ENCODE data around the gene SZT2.
A peak's percentile ranks its signal among the peaks of the same experiment; 100 is the strongest.

SZT2 gene

GRCh38 chr1:43360616-43361015 lies 29.1 kb upstream of the SZT2 start:
- H3K4me3 ChIP-seq (ENCODE audit: low read depth, low read length) = peak overlapping the region; percentile 88
- DNase-seq (ENCODE audit: low read depth) = no peak
- TF ChIP-seq CTCF (IDR thresholded peaks at IDR 0.05; ENCODE audit: low read depth, low read length, missing control alignments) = no peak

GRCh38 chr1:43363283-43363934 lies 26.3 kb upstream of the SZT2 start:
- H3K4me3 ChIP-seq (ENCODE audit: low read depth, low read length) = no peak overlapping the region
- no peak for DNase-seq (ENCODE audit: low read depth)
- TF ChIP-seq CTCF (IDR thresholded peaks at IDR 0.05; ENCODE audit: low read depth, low read length, missing control alignments) = no peak

- no peak overlapping the region for H3K4me3 ChIP-seq (ENCODE audit: low read depth, low read length)
- no peak for TF ChIP-seq CTCF (IDR thresholded peaks at IDR 0.05; ENCODE audit: low read depth, low read length, missing control alignments)
- DNase-seq (ENCODE audit: low read depth) = no peak
Measured at GRCh38 chr1:43363935-43364525, 25.7 kb upstream of the SZT2 start.

GRCh38 chr1:43365678-43366077 lies 24.0 kb upstream of the SZT2 start:
- peak overlapping the region; percentile 66 for H3K4me3 ChIP-seq (ENCODE audit: low read depth, low read length)
- TF ChIP-seq CTCF (IDR thresholded peaks at IDR 0.05; ENCODE audit: low read depth, low read length, missing control alignments) = no peak

GRCh38 chr1:43366179-43366578 lies 23.5 kb upstream of the SZT2 start:
- H3K4me3 ChIP-seq (ENCODE audit: low read depth, low read length) = peak overlapping the region; percentile 66
- no peak for DNase-seq (ENCODE audit: low read depth)
- no peak for TF ChIP-seq CTCF (IDR thresholded peaks at IDR 0.05; ENCODE audit: low read depth, low read length, missing control alignments)

More at GRCh38 chr1:43365678-43366077, 24.0 kb upstream of the SZT2 start:
- no peak for DNase-seq (ENCODE audit: low read depth)

GRCh38 chr1:43366601-43367025 lies 23.1 kb upstream of the SZT2 start:
- peak overlapping the region; percentile 66 for H3K4me3 ChIP-seq (ENCODE audit: low read depth, low read length)
- no peak for DNase-seq (ENCODE audit: low read depth)
- no peak for TF ChIP-seq CTCF (IDR thresholded peaks at IDR 0.05; ENCODE audit: low read depth, low read length, missing control alignments)

Measured in GM12864 (cell line).